ENCODE data around the gene ARMC9.

- no peak for TF ChIP-seq POLR2A (IDR thresholded peaks at IDR 0.05)
- no peak for TF ChIP-seq CTCF (IDR thresholded peaks at IDR 0.05)
These were observed 134.6 kb downstream of the ARMC9 start for GRCh38 chr2:231332872-231333500.

All from lower leg skin (tissue), 3 donors.